ENCODE measurements around the gene DAP3.
"Not testable (repeated sequence)": the region's sequence is repeated elsewhere in the genome, so short reads cannot be mapped to it uniquely, and the experiment has no call there.

DAP3 gene

DNA sequence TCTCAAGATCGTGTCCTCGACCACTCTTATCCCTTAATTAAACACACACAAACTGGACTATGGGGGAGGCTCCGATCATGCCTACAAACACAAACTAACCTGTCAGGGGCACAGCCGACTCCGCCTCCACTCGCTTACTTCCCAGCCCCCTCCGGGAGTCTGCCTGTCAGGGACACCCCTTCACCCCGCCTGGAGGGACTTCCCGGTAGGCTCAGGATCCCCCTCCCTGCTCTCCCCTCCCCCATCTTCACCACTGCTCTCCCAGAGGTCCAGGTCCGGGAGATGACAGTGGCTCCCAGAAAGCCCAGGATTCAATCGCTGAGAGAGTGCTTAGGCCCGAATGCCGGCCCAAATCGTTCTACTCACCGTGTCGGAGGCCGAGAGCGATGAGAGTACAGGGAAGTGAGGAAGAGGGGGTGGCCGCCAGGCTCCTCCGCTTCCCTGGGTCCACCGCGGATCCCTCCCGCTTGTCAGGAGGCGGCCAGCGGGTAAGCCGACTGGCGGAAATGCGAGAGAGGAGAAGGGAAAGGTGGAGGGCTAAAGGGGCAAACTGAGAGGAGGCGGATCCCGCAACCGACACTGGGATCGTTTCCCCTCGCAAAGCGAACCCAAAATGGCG is 1.1 kb upstream of the DAP3 start:
- DNase-seq: not testable (repeated sequence)

DNA sequence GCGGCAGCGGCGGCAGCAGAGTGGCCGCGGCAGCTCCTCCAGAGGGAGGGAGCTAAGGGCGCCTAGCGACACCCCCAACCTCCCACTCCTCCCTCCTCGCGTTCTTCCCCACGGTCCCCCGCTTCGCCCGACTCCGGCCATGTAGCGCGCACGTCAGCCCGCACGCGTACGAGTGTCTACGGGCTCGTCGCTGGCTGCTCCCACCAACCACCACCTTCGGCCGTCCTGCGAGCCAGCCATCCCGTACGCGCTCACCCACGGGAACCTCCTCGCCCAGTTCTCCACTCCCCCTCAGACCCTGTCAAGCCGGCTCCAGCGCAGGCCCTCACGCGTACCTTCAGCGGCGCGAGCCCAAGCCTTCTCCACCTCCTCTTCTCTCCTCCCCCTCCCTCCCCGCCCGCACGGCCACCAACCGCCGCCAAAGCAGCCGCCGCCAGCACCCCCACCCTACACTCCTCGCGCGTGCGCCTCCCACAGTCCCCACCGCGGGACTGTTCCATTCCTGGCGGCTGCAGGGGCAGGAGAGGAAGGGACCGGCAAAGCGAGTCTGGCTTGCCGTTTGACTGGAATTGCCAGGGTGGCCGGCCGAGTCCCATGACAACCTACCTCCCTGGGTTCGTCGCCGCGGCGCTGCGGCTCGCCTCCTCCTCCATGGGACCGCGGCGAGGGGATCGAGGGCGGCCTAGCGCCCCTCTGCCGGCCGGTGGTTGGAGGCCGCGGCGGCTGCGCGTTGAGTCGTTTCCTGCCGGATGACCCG is 389 bp upstream of the DAP3 start, which contains the start of gene YY1AP1:
YY1AP1 (minus strand) TSS at position 451 of the 757 bp plus-strand sequence. CDS start 8,338 bp downstream, outside the sequence.
- DNase-seq: peak; percentile 88 to 90

DNA sequence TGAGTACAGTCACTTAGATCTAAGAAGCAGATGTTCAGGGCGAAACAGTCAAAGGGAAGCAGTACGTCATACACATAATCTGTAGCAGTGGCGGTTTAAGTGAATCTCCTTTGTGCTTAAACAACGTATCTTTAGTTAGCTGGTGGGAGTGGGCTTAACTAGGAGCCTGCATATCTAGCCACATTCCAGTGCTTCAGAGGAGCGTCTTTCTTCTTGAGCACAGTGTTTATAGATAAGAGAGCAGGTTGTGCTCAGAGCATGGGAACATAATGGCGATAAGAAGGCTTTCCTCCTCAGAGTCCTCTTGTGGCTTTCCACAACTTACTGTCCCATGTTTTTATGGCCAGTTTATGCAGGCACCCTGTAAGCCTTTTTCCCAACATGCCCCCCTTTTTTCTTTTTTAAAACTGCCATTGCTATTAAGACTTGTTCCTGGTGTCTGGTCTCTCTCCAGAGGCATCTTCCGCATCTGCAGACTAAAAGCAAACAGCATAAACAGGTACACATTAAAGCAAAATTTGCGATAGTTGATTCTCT is 3.2 kb downstream of the DAP3 start:
- no peak for DNase-seq

DNA sequence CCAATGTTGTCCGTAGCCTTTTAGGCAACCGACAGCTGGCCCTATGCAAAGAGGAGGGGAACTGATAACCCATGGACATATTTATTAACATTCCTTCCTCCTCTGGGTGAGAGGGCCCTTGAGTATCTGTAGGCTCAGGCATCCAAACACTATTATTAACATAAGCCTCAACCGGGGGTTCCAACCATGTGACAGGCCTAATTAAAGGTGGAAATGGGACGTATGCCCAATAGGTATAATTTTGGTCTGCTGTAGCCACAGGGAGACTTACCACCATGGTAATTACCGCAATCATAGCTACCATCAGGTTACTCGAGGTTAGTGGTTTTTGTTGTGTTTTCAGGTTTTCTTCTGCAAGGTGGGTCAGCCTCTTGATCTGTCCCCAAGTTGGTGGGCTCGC is 5.3 kb downstream of the DAP3 start:
- DNase-seq: no peak

DNA sequence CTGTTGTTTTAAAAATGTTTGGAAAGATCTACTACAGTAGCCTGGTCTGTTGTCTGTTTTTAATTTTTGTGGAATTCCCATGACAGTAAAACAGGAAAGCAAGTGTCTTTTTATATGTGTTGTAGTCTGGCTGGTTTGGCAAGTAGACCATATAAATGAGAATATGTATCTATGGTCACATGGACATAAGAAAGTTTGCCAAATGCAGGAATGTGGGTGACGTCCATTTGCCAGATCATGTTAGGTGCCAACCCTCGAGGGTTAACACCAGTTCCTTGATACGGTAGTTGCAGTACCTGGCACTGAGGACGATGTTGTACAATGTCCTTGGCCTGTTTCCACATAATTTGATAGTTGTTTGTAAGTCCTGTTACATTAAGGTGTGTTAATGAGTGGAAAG is 6.2 kb downstream of the DAP3 start:
- DNase-seq: no peak

DNA sequence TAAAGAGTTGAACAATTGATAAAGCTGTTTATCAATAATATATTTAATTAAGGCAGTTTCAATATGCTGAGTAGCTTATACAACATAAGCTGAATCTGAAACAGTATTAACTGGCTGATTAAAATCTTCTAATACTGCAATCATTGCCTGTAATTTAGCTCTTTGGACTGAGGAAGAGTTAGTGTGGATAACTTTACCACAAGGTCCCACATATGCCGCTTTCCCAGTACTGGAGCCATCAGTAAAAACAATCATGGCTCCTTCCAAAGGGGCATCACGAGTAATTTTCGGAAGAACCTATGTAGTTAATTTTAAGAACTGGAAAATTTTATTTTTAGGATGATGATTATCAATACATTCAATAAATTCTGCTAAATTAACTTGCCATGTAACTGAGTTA is 6.7 kb downstream of the DAP3 start:
- no peak for DNase-seq

DNA sequence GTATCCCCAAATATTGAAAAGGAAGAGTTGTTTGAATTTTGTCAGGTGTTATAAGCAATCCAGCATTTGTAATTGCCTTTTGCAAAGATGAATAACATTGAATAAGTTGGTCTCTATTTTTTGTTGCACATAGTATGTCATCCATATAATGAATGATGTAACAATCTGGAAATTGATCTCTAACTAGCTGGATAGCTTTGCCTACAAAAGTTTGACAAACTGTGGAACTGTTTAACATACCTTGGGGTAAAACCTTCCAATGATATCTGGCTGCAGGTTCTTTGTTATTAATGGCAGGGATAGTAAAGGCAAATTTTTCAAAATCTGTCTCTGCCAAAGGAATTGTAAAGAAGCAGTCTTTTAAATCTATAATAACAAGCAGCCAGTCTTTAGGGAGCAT is 7.6 kb downstream of the DAP3 start:
- DNase-seq: no peak

DNA sequence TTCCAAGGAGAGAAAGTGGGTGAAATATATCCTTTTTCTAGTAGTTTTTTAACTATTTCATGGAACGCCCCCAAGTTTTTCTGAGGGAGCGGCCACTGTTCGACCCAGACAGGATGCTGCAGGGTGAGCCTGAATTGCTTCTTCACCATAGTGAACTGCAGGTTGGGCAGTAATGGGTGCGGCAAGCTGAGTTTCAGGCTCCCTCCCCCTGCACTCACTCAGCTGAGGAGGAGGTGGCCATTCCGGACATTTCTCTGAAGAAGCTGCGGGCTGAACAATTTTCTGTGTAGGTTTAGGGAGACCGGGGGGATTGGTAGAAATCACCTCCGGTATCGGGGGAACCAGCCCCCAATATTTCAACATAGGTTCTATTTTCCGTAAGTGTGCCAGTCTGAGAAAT is 8.2 kb downstream of the DAP3 start:
- no peak for DNase-seq

DNA sequence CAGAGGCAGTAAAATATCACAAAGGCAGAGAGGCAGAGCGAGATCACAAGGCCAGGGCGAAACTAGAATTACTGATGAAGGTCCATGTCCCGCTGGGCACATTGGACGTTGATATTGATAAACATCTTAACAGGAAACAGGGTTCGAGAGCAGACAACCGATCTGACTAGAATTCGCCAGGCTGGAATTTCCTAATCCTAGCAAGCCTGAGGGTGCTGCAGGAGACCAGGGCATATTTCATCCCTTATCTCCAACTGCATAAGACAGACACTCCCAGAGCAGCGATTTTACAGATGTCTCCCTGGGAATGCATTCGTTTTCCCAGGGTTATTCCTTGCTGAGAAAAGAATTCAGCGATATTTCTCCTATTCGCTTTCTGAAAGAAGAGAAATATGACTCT is 8.7 kb downstream of the DAP3 start:
- DNase-seq: not testable (repeated sequence)

DNA sequence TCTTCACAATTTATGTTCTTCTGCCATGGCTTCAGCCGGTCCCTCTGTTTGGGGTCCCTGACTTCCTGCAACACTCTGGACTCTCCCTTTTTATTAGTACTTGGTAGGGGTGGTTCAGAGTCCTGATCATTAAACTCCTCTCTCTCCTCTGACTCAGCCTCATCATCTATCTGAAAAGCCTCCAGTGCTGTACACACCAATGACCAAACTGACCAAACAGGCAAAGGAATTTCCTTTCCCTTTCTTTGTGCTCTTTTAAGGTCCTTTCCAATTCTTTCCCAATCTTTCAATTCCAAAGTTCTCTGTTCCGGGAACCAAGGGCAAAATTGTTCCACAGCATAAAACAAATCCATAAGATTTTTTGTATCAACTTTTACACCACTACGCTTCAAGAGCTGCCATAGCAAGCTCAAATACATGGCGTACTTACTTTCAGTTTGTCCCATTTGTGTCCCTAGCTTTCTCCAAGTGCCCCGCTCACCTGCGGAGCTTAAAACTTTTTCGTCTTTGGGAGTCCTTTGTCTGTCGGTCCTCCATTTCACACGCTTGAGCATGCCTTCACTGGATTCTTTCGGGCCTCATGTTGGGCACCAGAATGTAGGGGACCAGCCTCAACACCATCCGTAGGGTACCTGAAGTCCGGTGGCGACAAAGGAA is 9.6 kb downstream of the DAP3 start:
- no peak for DNase-seq

DNA sequence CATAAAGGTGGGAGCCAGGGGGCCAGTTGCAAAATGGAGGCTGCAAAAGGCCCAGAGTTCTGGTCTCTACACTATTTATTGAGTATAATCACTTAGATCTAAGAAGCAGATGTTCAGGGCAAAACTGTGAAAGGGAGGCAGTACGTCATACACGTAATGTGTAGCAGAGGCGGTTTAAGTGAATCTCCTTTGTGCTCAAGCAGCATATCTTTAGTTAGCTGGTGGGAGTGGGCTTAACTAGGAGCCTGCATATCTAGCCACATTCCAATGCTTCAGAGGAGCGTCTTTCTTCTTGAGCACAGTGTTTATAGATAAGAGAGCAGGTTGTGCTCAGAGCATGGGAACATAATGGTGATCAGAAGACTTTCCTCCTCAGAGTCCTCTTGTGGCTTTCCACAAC is 10.2 kb downstream of the DAP3 start:
- DNase-seq: not testable (repeated sequence)

DNA sequence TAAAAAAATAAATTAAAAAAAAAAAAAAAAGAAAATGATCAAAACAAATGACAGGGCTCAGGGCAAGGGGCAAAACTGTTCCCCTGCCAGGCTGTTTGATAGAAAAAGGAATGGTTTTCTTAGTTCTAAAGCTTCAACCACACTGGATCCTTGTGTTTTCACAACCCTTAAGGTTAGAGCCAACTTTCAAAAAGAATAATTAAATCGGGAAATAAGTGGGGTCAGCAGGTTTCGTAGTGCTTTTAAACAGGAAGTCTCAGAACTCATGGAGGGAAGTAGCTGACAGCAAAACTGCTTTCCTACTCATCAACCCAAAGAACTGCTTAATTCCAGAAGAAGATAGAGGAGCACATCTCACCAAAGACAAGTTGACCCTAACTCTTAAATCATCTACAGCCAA is 12.8 kb downstream of the DAP3 start:
- not testable (repeated sequence) for DNase-seq

DNA sequence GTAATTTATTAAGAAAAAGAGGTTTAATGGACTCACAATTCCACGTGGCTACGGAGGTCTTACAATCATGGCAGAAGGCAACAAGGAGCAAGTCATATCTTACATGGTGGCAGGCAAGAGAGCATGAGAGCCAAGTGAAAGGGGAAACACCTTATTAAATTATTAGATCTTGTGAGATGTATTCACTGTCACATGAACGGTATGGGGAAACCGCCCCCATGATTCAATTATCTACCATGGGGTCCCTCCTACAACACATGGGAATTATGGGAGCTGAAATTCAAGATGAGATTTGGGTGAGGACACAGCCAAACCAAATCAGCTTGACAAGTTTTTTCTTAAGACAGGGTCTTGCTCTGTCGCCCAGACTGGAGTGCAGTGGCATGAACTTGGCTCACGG is 14.3 kb downstream of the DAP3 start:
- DNase-seq: no peak

DNA sequence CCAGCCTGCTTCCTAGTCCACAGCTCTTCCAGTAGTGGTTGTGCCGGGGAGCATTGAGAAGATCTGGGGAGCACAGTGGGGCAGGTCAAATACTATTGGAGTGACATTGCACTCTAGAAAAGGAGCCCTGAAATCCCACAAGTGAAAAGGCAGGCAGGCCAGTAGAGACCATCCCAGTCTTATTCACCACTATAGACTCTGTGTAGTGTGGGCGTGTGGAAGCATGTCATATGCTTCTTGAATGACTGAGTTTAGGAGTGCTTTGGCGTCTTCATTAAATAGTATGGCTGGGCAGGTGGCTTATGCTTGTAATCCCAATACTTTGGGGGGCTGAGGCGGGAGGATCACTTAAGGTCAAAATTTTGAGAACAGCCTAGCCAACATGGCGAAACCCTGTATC is 15.5 kb downstream of the DAP3 start:
- not testable (repeated sequence) for DNase-seq

DNA sequence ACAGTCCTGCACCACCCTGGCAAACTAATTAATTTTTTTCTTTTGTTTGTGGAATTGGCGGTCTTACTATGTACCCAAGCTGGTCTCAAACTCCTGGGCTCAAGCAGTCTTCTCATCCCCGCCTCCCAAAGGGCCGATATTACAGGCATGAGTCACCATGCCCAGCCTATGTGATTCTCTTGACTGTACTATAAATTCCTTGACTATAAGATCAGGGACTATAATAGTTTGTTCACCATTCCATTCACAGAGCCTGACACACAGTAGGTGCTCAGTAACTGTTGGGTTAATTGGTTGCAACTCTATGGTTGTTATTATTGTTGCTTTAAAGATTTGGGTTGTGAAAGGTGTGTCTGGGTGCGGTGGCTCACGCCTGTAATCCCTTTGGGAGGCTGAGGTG is 17.2 kb downstream of the DAP3 start:
- DNase-seq: no peak

DNA sequence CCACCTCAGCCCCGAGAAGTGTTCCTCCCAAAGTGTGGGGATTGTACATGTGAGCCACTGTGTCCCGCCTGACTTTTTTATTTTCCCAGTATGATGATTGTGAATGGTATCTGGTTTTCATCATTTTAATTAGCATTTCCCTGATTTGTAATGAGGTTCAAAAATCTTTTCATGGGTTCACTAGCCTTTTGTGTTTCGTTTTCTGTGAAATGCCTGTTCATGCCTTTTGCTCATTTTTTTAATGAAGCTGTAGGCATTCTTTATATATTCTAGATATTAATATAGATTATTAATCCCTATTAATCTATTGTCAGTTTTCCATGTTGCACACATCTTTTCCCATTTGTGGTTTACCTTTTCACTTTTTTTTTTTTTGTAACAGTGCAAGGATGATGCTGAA is 20.5 kb downstream of the DAP3 start:
- DNase-seq: no peak

DNA sequence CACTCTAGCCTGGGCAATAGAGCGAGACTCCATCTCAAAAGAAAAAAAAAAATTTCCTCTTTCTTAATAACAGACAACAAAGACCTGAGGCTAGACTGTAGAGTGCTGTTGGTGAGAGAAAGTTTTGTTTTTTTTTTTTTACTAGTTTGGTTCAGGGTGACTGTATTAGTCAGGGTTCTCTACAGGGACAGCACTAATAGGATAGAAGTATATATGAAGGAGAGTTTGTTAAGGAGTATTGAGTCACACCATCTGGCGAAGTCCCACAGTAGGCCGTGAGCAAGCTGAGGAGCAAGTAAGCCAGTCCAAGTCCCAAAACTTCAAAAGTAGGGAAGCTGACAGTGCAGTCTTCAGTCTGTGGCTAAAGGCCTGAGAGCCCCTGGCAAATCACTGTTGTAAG is 22.6 kb downstream of the DAP3 start:
- not testable (repeated sequence) for DNase-seq

DNA sequence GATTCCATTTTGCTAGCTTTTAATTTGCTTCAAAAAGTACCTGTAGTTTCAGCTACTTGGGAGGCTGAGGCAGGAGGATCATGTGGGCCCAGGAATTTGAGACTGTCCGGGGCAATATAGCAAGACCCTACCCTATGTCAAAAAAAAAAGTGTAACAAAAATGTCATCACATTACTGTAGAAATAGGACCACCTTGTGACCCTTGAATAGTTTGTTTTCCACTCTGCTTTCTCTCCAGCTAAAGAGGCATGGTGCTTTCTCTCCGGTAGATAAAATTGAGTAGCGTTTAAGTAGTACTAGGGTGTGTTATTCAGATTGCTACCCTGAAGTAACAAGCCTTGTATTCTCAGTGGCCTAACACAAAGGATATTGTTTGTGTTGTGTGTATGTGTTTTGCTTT is 23.7 kb downstream of the DAP3 start:
- DNase-seq: not testable (repeated sequence)

DNA sequence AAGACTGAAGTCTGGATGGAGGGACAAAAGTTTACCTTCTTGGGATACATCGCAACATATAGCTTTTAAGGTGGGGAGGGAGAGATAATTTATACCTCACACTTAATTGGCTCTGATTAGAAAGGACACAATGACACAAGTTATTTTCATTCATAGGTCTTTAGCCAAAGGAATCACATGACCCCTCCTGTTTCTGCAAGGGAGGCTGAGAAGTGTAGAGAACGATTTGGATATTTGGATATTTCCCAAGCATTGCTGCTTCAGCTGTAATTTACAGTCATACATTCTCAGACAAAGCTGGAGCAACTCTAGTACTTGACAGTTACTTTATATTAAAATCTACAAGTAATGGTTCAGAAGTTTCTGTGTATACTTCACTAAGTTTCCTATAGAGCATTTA is 24.2 kb downstream of the DAP3 start:
- no peak for DNase-seq

DNA sequence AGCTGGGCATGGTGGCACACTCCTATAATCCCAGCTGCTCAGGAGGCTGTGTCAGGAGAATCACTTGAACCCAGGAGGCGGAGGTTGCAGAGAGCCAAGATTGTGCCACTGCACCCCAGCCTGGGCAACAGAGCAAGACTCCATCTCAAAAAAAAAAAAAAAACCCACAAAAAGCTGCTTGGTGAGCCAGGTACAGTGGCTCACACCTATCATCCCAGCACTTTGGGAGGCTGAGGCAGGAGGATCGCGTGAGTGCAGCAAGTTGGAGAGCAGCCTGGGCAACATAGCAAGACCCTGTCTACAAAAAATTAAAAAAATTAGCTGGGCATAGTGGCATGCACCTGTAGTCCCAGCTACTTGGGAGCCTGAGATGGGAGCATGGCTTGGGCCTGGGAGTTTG is 26.2 kb downstream of the DAP3 start:
- not testable (repeated sequence) for DNase-seq

DNA sequence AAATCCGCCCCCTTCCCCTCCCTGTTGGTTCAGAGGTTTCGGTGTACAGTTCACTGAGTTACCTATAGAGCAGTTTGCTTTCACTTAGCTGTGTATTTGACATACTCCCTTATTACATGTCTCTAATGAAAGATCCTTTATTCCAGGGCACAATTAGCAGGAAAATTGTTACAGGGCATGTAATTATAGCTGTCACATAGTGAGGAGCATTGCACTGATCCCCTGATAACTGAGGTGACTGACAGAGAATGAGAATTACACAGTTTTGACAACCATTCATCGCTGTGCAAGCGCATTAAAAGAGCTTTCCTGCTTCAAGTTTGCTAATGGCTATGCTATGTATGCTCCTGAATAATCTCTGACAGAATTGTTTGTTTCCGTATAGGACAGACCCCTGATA is 26.9 kb downstream of the DAP3 start:
- DNase-seq: no peak

DNA sequence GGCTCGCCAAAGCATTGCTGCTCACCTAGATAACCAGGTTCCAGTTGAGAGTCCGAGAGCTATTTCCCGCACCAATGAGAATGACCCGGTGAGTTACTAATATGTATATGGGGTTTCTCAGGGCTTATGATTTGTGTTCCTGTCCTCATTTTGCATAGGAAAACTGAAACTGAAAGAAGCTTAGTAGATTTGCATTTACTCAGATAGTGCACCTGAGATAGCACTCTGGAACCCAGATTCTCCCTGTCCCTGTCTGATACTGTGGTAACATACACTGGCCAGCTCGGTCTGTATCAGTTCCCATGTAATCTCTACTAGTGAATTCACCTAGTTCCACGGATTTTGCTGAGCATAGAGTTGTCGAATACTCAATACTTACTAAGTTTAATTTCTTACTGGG is 28.1 kb downstream of the DAP3 start:
- no peak for DNase-seq

DNA sequence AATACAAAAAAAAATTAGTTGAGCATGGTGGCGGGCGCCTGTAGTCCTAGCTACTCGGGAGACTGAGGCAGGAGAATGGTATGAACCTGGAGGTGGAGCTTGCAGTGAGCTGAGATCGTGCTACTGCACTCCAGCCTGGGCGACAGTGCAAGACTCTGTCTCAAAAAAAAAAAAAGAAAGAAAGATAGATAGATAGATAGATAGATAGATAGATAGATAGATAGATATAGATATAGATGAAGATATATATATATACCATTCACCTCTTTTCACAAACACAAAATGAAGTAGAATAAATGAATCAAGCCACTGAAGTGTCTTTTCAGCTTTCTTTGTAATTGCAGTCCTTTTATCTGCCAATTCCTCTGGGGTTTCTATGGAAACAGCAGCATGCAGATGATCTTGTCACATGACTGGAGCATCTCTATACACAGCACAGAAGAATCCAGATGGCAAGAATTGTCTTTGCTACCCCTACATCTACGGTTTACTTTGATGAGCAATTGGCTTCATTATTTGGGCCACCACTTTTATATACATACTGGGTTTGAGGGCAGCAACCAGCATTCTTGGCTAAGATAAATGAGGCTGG is 29.7 kb downstream of the DAP3 start:
- DNase-seq: not testable (repeated sequence)

DNA sequence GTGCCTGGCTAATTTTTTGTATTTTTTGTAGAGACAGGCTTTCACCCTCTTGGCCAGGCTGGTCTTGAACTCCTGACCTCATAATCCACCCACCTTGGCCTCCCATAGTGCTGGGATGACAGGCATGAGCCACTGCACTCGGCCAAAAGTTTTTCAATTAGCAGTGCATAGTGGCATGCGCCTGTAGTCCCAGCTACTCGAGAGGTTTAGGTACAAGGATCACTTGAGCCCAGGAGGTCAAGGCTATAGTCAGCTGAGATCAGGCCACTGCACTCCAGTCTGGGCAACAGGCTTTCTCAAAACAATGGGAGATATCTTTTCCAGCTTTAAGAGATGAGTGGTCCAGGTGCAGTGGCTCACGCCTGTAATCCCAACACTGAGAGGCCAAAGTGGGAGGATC is 30.8 kb downstream of the DAP3 start:
- no peak for DNase-seq

Data from activated CD4-positive, alpha-beta T cell treated with anti-CD3 and anti-CD28 coated beads, Interleukin-2, amount 50 U/mL, for 4 hours (primary cell).